OCI-LY7 (cell line): Measurements from ENCODE around the gene TERB1.

Experiments used
- CTCF ChIP-seq: fragments of 200-600 bp; sonication (generic); conservative IDR thresholded peaks from 2 replicates; pipeline ENCODE4 v1.5.1; 2014; ENCODE audit warnings: mild to moderate bottlenecking, antibody characterized with exemption, low read length, moderate library complexity, mixed read lengths
- EZH2phosphoT487 ChIP-seq: fragments of 200-600 bp; sonication (generic); IDR thresholded peaks from 2 replicates; pipeline ENCODE4 v1.6.1; 2018; ENCODE audit warnings: low read depth, borderline replicate concordance, mild to moderate bottlenecking, mixed run types, antibody characterized with exemption, low read length, moderate library complexity, mixed read lengths

GRCh38 chr16:66714654-66715307 is 86.6 kb downstream of the TERB1 start:
- no peak for TF ChIP-seq CTCF
- TF ChIP-seq EZH2phosphoT487: no peak
